ENCODE measurements around the gene CEP250.

CEP250 gene

GRCh38 chr20:35542990-35543389, 87.6 kb downstream of the CEP250 start:
- no peak for TF ChIP-seq CTCF (IDR thresholded peaks at IDR 0.05)

GRCh38 chr20:35544436-35544835, 89.0 kb downstream of the CEP250 start:
- no peak for TF ChIP-seq CTCF (IDR thresholded peaks at IDR 0.05)

GRCh38 chr20:35546127-35546526, 90.7 kb downstream of the CEP250 start:
- no peak for TF ChIP-seq CTCF (IDR thresholded peaks at IDR 0.05)

GRCh38 chr20:35547329-35547728, 91.9 kb downstream of the CEP250 start:
- TF ChIP-seq CTCF (IDR thresholded peaks at IDR 0.05): no peak

- no peak for TF ChIP-seq CTCF (IDR thresholded peaks at IDR 0.05)
These were observed 96.1 kb downstream of the CEP250 start for GRCh38 chr20:35551503-35551902.

GRCh38 chr20:35552914-35553313, 97.5 kb downstream of the CEP250 start:
- no peak for TF ChIP-seq CTCF (IDR thresholded peaks at IDR 0.05)

- TF ChIP-seq CTCF (IDR thresholded peaks at IDR 0.05): no peak
These were observed 100.7 kb downstream of the CEP250 start for GRCh38 chr20:35555951-35556645.

- no peak for TF ChIP-seq CTCF (IDR thresholded peaks at IDR 0.05)
These were observed 101.5 kb downstream of the CEP250 start for GRCh38 chr20:35556871-35557270.
